Stimulated activated naive CD8-positive, alpha-beta T cell treated with anti-CD3 and anti-CD28 coated beads, Interleukin-15, amount 100 ng/mL, for 72 hours (primary cell): ENCODE results near the gene PLCG2.
A peak's percentile ranks its signal among the peaks of the same experiment; 100 is the strongest.
"Not testable (repeated sequence)": the region's sequence is repeated elsewhere in the genome, so short reads cannot be mapped to it uniquely, and the experiment has no call there.

Source experiments
- ATAC-seq: fragments of 150-1000 bp; cut with Tn5 transposase; 2 replicates; pipeline ENCODE4 v1.10.0; 2021; ENCODE audit warnings: mild to moderate bottlenecking, moderate library complexity
- DNase-seq, 2 donors: peaks; one replicate each; pipeline ENCODE4 v3.0.0; 2021 to 2022
- H3K27ac Mint-ChIP-seq, 2 donors: one replicate each; pipeline ENCODE4 v1.8.0; 2022; ENCODE audit warnings: mild to moderate bottlenecking in 2 of 2, mixed read lengths in 2 of 2, moderate library complexity in 2 of 2
- H3K27me3 Mint-ChIP-seq: one replicate; pipeline ENCODE4 v1.8.0; 2022; ENCODE audit warnings: mixed read lengths
- H3K4me1 Mint-ChIP-seq: one replicate; pipeline ENCODE4 v1.8.0; 2022; ENCODE audit warnings: mild to moderate bottlenecking, mixed read lengths
- H3K4me3 Mint-ChIP-seq, 2 donors: one replicate each; pipeline ENCODE4 v1.8.0; 2022; ENCODE audit warnings: mild to moderate bottlenecking in 2 of 2, mixed read lengths in 2 of 2, moderate library complexity in 1 of 2
- H3K9me3 Mint-ChIP-seq, 2 donors: one replicate each; pipeline ENCODE4 v1.8.0; 2022; ENCODE audit warnings: mixed read lengths in 2 of 2

The PLCG2 gene

DNA sequence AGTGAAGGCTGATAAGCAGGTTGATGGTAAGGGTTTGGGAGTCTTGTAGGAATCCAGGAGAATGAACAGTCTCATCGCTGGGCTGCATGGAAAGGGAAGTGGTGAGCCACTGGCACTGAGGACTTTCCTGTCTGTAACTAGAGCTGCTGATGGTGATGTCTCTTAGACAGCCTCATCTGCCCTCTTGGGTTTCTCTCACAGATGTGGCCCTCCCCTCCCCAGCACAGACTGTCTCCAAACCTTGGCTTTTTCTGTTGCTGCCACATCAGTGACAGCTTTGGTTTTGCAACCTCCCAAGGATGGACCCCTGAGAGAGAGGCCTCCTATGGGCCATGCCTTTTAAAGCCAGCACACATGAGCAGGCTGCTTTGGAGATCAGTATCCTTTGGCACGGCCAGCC is 16.9 kb downstream of the PLCG2 start:
- DNase-seq (no peak), ATAC-seq (no peak)
- H3K27me3 Mint-ChIP-seq, result no peaks in the 10 kb centered on the region
- peaks cover 37% of the 10 kb centered on the region for H3K4me1 Mint-ChIP-seq
- no peaks in the 10 kb centered on the region for H3K9me3 Mint-ChIP-seq
- H3K27ac Mint-ChIP-seq, result no peak overlapping the region
- no peak overlapping the region for H3K4me3 Mint-ChIP-seq

DNA sequence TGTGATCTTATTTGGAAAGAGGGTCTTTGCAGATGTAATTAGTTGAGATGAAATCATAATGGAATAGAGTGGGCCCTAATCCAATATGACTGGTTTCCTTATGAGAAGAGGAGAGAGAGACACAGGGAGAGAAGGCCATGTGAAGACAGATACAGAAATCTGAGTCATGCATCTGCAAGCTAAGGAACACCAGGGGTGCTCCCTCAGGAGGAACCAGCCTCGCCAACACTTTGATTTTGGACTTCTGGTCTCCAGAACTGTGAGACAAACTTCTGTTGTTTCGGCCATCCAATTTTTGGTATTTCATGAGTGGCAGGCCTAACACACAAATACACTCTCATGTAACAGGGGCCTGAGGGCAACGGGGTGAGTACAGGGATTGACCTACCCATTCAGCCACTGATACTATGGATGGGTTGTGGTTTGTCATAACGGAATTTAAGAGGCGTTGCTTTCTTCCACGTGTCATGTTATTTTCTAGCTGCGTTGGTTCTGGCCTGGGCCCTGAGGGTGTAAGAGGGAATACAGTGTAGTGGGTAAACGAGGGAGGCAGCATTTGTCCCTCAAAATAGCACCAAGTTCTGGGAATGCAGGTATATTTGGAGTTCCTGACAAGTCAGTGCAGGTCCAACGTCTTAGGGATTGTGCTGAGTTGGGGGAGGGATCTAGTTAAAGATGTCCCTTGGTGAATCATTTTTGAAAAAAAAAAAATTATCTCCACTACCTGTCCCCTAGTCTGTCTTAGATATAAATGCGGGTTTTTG is 17.7 kb downstream of the PLCG2 start:
- no peak for DNase-seq

DNA sequence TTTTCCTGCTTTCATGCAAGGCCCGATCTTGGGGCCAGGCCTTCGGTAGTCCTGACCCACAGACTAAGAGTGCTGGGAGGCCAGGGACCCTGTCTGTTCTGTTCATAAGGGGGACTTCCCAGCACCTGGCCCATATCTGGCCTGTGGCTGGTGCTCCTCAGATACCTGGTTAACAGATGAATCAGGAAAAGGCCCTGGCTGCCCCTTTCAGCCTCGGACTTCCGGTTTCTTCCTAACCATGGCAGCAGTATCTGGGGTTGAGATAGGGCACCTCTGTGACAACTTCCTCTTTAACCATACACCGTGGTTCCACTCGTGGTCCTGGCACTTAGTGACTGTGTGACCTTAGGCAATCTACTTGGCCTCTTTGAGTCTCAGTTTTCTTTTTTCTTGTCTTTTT is 18.4 kb downstream of the PLCG2 start:
- Mint-ChIP-seq H3K27ac (peak overlapping the region in 1 of 2 donors; percentile 70), H3K9me3 (no peaks in the 10 kb centered on the region), H3K4me3 (peak overlapping the region; percentile 28 to 29), H3K4me1 (peaks cover 37% of the 10 kb centered on the region), H3K27me3 (no peaks in the 10 kb centered on the region)
- DNase-seq (peak in 1 of 2 donors; percentile 47), ATAC-seq (peak; percentile 58)

More for the DNA sequence above, 17.7 kb downstream of the PLCG2 start:
- Mint-ChIP-seq H3K27me3 (no peaks in the 10 kb centered on the region), H3K4me3 (no peak overlapping the region), H3K4me1 (peaks cover 37% of the 10 kb centered on the region), H3K27ac (no peak overlapping the region), H3K9me3 (no peaks in the 10 kb centered on the region)
- ATAC-seq, result no peak

DNA sequence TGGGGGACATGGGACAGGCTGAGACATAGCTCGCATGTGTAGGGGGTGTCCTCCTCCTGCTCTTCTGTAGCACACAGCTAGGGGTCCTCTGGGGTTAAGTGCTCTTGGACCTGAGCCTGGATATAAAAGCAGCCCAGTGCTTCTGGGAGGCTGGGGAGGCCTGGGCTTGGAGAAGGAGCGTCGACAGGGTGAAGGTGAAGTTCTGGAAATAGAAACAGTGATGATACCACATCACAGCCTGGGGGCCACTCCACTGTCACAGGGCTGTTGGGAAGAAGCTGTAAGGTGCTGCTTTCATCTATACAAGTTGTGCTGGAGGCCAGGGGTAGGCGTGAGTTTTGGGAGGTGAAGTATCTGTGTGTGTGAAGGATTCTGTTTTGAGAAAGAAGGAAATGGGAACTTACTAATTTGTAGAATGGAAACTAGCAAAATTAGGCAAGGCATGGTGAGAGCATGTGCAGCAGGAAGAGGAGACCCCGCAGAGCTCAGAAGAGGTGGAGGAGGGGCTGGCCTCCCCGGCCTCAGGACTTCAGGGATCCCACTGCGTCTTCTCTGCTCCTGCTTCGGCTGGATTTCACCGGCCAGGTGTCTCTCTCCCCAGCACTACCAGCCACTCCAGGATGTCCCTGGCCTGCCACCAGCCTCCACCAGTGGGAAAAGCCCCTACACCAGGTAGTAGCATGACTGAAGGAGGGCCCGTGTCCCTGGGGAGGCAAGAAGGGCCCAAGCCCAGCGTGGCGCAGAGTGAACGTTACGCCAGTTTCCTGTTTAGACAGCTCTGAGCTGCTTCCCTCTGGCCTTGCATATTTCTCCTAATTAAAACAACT is 19.4 kb downstream of the PLCG2 start:
- ATAC-seq (peak; percentile 85), DNase-seq (peak; percentile 36 to 71)
- H3K27me3 Mint-ChIP-seq, result peaks cover 6% of the 10 kb centered on the region
- H3K4me3 Mint-ChIP-seq, result peak overlapping the region; percentile 43 to 74
- peaks cover 37% of the 10 kb centered on the region for H3K4me1 Mint-ChIP-seq
- H3K27ac Mint-ChIP-seq, result peak overlapping the region; percentile 70 to 94
- no peaks in the 10 kb centered on the region for H3K9me3 Mint-ChIP-seq

DNA sequence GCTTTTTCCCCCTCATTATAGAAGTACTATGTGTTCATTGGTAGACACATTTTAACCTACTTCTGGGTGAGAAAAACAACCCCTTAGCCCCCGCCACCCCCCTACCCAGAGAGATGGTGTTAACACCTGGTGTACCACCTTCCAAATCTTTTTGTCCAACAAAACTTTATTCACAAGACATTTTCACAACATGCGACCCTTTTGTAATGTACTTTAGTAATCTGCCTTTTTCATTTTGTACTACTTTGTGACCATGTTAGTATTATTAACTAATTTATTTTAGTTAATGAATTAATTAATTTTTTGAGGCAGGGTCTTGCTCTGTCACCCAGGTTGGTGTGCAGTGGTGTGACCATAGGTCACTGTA is 20.0 kb downstream of the PLCG2 start:
- ATAC-seq (no peak), DNase-seq (no peak)
- Mint-ChIP-seq H3K4me3 (peak overlapping the region; percentile 43 to 74), H3K4me1 (peaks cover 37% of the 10 kb centered on the region), H3K27ac (peak overlapping the region; percentile 70 to 94), H3K9me3 (no peaks in the 10 kb centered on the region), H3K27me3 (peaks cover 6% of the 10 kb centered on the region)

DNA sequence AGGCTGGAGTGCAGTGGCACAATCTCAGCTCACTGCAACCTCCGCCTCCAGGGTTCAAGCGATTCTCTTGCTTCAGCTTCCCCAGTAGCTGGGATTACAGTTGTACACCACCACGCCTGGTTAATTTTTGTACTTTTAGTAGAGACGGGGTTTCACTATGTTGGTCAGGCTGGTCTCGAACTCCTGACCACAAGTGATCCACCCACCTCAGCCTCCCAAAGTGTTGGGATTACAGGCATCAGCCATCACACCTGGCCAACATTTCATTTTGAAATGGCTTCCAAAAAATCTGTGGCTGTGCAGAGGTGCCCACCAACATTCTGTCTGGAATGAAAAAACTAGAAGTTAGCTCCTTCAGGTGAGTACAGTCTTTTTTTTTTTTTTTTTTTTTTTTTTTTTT is 22.6 kb downstream of the PLCG2 start:
- not testable (repeated sequence) for ATAC-seq, H3K9me3 Mint-ChIP-seq, H3K27me3 Mint-ChIP-seq, H3K4me3 Mint-ChIP-seq, DNase-seq, H3K27ac Mint-ChIP-seq
- peaks cover 26% of the 10 kb centered on the region for H3K4me1 Mint-ChIP-seq

DNA sequence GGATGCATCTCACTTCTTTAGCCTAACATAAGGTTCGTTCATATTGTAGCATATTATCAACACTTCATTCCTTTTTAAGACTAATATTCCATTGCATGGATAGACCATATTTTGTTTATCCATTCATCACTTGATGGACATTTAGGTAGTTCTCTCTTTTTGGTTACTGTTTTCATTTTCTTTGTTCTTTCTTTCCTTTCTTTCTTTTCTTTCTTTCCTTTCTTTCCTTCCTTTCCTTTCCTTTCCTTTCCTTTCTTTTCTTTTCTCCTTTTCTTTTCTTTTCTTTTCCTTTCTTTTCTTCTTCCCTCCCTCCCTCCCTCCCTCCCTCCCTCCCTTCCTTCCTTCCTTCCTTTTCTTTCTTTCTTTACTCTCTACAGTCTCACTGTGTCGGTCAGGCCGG is 24.2 kb downstream of the PLCG2 start:
- no peak overlapping the region for H3K4me3 Mint-ChIP-seq
- H3K9me3 Mint-ChIP-seq, result no peaks in the 10 kb centered on the region
- H3K4me1 Mint-ChIP-seq, result peaks cover 18% of the 10 kb centered on the region
- ATAC-seq (no peak), DNase-seq (no peak)
- no peak overlapping the region for H3K27ac Mint-ChIP-seq
- H3K27me3 Mint-ChIP-seq, result peaks cover 6% of the 10 kb centered on the region

DNA sequence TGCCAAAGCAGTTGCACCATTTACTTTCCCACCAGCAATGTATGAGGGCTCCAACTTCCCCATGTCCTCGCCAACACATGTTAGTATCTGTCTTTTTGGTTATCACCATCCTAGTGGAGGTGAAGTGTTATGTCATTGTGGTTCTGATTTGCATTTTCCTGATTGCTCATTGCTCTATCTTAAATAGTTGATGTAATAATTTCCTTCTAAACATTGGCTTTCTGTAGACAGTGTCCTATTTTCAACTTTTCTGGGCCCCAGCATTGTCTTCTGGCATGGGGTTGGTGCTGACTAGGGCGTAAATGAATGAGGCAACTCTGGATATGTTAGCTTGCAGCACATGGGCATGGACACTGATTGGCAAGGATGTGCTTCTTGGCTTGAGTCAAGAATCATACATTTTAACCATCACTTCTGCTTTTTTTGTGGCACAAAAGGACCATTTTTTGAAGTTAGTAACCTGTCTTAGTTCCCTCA is 25.1 kb downstream of the PLCG2 start:
- Mint-ChIP-seq H3K27me3 (peaks cover 6% of the 10 kb centered on the region), H3K4me3 (no peak overlapping the region), H3K4me1 (peaks cover 18% of the 10 kb centered on the region), H3K27ac (no peak overlapping the region), H3K9me3 (no peaks in the 10 kb centered on the region)
- ATAC-seq (peak; percentile 31), DNase-seq (no peak)

DNA sequence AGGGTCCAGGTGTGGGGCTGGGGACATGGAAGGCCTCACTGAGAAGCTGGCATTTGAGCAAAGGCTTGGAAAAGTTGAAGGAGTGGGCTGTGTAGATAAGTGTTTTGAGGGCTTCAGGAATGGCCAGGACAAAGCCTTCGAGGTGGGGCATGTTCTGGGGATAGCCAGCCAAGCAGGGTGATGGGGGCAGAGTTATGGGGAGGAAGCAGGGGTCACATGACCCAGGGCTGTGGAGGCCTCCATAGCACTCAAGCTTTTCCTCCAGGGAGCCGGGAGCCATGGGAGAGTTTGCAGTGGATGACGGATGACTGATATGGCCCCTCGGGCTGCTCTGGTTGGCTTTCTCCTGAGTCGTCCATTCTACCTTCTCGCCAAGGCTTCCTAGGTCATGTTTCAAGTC is 27.6 kb downstream of the PLCG2 start:
- no peak for ATAC-seq
- Mint-ChIP-seq H3K9me3 (no peaks in the 10 kb centered on the region), H3K27me3 (peaks cover 6% of the 10 kb centered on the region), H3K4me3 (no peak overlapping the region), H3K27ac (no peak overlapping the region), H3K4me1 (peaks cover 39% of the 10 kb centered on the region)
- no peak for DNase-seq

DNA sequence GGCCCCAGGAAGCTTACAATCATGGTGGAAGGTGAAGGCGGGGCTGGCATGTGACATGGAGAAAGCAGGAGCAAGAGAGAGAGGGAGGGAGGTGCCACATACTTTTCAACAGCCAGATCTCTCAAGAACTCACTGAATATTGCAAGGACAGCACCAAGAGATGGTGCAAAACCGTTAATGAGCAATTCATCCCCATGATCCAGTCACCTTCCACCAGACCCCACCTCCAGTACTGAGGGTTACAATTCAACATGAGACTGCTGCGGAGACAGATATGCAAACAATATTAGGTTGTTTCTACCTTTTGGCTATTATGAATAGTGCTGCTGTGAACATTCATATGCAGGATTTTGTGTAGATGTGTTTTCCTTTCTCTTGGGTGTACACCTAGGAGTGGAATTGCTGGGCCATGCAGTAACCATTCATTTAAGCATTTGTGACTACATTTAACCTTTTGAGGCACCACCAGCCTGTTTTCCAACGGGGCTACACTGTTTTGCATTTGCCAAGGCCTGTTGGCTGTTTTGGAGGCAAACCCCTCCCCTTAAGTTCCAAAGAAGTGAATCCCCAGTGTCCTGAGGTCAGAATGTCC is 28.8 kb downstream of the PLCG2 start:
- no peak overlapping the region for H3K4me3 Mint-ChIP-seq
- no peak overlapping the region for H3K27ac Mint-ChIP-seq
- peaks cover 0 to 7% of the 10 kb centered on the region in 2 donors for H3K9me3 Mint-ChIP-seq
- ATAC-seq, result no peak
- peaks cover 39% of the 10 kb centered on the region for H3K4me1 Mint-ChIP-seq
- peaks cover 12% of the 10 kb centered on the region for H3K27me3 Mint-ChIP-seq
- no peak for DNase-seq

DNA sequence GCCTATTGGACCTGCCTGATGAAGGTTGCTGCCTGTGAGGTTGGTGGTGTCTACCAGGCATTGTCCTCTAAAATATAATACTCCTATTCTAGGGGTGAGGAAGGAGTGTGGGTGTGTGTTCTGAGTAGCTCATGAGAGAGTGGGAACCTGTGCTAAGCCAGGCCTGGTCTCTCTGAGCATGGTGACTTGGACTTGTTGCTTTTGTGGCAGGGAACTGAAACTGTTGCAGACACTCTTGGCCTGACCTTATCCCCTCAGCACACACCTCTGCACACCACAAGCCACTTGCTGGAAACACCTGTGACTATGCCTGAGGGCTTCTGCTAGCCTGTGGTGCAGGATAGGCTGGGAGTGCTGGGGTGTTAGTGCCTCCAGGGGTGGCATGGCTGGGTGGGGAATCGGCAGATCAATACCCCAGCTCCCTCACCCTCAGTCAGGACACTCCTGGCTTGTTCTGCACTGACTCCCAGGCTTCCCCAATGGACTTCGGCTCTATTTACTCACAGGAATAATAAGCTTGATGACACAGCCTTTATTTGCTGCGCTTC is 29.9 kb downstream of the PLCG2 start:
- Mint-ChIP-seq H3K4me3 (no peak overlapping the region), H3K27ac (no peak overlapping the region), H3K9me3 (peaks cover 0 to 11% of the 10 kb centered on the region in 2 donors), H3K4me1 (peaks cover 39% of the 10 kb centered on the region), H3K27me3 (peaks cover 19% of the 10 kb centered on the region)
- peak; percentile 17 to 44 for DNase-seq
- peak; percentile 92 for ATAC-seq

DNA sequence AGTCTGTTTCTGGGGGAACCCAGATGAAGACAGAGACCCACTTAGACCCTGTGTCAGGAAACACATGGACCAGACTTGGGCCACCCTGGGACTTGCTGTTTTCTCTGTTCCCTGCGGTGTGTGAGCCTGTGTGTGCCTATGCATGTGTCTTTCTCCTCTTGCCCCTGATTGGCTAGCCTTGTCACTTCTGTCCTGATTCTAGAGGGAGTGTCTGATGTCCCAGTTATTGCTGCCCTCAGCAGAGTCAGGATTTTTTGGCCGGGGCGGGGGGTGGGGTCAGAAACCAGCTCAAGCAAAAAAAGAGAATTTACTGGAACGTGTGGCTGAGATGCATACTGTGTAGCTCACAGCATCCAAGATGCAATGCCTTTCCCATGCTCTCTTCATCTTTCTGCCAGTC is 30.5 kb downstream of the PLCG2 start:
- Mint-ChIP-seq H3K4me1 (peaks cover 39% of the 10 kb centered on the region), H3K27me3 (peaks cover 24% of the 10 kb centered on the region), H3K9me3 (peaks cover 0 to 11% of the 10 kb centered on the region in 2 donors), H3K27ac (no peak overlapping the region), H3K4me3 (peak overlapping the region in 1 of 2 donors; percentile 13)
- DNase-seq, result no peak
- ATAC-seq, result no peak

DNA sequence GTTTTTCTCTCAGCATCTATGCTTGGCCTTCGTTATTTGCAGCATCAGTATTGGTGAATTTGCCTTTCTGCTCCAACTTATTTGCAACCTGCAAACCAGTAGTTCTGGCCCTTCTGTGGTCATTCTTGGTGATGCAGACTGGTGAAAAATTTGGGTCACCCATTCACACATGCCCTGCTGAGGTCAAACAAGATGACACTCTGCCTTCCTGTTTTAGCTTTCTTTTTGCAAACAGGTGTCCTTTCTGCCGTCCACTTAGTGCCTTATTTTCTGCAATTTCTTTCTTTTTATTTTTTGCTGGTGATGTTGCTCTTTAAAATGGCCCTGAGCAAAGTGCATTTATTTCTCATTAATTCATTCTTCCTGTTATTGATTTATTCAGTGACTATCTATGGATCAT is 31.3 kb downstream of the PLCG2 start:
- H3K4me3 Mint-ChIP-seq, result no peak overlapping the region
- ATAC-seq (no peak), DNase-seq (no peak)
- peaks cover 0 to 11% of the 10 kb centered on the region in 2 donors for H3K9me3 Mint-ChIP-seq
- H3K27me3 Mint-ChIP-seq, result peaks cover 24% of the 10 kb centered on the region
- peaks cover 39% of the 10 kb centered on the region for H3K4me1 Mint-ChIP-seq
- no peak overlapping the region for H3K27ac Mint-ChIP-seq

DNA sequence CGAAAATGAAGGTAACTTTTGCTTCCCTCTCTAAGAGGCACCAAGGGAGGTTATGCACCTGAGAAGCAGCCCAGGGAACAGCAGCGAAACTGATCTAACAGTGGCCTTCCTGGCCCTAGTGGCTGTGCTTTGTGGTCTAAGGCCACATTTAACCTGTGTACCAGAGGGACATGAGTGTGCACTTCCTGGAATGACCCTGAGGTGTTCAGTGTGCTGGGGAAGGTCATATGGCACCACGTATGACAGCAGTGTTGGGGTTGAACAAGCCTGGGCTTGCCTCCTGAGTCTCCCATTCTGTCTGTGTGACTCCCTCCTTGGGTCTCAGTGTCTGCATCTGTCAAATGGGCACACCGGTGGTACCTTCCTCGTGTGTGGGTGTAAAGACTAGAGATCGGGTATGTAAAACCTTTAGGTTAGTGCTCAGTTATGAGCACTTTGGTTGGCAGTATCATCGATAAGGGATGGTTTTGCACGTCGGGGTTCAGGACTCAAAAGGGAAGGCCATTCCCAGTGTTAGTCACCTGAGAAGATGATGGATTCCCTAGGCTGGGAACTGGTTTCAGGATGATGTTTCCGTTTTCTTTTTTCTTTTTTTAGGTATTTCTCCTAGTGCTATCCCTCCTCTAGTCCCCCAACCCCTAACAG is 31.9 kb downstream of the PLCG2 start:
- H3K4me1 Mint-ChIP-seq, result peaks cover 39% of the 10 kb centered on the region
- H3K9me3 Mint-ChIP-seq, result peaks cover 0 to 11% of the 10 kb centered on the region in 2 donors
- DNase-seq, result no peak
- no peak overlapping the region for H3K27ac Mint-ChIP-seq
- no peak for ATAC-seq
- no peak overlapping the region for H3K4me3 Mint-ChIP-seq
- H3K27me3 Mint-ChIP-seq, result peaks cover 24% of the 10 kb centered on the region

DNA sequence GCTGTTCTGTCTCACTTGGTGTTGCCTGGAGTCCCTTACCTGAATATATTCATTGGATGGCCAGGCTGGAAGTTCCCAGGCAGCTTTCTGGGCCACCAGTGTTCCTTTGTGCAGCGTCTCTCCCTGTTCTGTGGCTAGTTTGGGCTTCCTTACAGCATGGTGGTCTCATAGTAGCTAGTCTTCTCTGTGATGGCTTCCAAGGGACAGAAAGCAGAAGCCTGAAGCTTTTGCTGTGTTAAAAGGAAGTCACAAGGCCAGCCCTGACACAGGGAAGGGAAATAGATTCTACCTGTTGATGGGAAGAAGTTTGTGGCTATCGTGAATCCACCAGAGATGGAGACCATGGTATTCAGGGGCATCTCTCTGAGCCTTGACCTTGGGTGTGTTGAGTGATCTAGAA is 34.6 kb downstream of the PLCG2 start:
- Mint-ChIP-seq H3K27ac (peak overlapping the region in 1 of 2 donors; percentile 86), H3K4me1 (peaks cover 37% of the 10 kb centered on the region), H3K4me3 (no peak overlapping the region), H3K9me3 (peaks cover 0 to 11% of the 10 kb centered on the region in 2 donors), H3K27me3 (peaks cover 24% of the 10 kb centered on the region)
- ATAC-seq (no peak), DNase-seq (no peak)
